Fibroblast of mammary gland (primary cell): Measurements from ENCODE around the gene ME3.
"Not testable (repeated sequence)": the region's sequence is repeated elsewhere in the genome, so short reads cannot be mapped to it uniquely, and the experiment has no call there.

Experiments
- DNase-seq: peaks from one replicate; pipeline ENCODE4 v3.0.0-alpha.2; 2010; ENCODE audit warnings: low read depth
- H3K4me3 ChIP-seq: 2 replicates; pipeline ENCODE4 v1.5.1; 2011; ENCODE audit warnings: low read depth, mild to moderate bottlenecking, low read length, moderate library complexity; ENCODE audit not compliant: control insufficient read depth
- TF ChIP-seq, protein P1 (sequence below): conservative IDR thresholded peaks from 2 replicates; pipeline ENCODE4 v1.5.1; 2011; ENCODE audit warnings: low read depth, low read length, inconsistent platforms; ENCODE audit not compliant: control insufficient read depth, insufficient read depth

Gene ME3

DNA sequence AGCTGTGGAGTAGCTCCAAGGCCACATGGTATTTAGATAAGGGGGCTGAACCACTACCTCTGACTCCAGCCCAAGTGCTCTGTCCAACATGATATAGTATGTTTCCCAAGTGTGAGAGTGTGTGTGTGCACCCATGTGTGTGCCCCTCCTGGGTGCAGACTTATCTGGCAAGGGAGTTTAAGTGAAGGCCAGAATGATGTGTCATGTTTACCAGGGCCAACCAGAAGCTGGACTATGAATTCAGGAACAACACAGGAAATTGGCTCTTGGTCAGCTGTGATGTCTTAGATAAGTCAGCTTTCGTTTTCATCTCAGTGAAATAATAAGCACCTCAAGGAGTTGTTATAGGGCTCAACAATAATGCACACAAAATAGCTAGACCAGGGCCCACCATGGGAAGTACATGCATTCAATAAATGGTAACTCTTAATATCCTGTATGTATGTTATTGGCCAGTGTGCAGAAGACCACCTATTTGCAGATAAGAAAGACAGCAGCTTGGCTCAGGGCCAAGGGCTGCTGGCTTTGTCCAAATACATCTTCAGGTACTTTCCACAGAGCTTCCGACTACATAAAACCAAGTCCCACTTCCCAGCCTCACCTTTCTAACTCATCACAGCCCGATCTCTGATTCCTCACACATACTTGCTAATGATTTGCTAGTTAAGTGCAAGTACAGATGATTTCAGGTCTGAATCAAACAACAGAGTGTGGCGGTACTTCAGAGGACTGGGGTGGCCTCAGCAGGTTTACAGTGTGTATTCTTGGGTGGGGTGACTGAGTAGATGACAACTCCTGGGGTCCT is 120.9 kb downstream of the ME3 start:
- TF ChIP-seq, protein P1, sequence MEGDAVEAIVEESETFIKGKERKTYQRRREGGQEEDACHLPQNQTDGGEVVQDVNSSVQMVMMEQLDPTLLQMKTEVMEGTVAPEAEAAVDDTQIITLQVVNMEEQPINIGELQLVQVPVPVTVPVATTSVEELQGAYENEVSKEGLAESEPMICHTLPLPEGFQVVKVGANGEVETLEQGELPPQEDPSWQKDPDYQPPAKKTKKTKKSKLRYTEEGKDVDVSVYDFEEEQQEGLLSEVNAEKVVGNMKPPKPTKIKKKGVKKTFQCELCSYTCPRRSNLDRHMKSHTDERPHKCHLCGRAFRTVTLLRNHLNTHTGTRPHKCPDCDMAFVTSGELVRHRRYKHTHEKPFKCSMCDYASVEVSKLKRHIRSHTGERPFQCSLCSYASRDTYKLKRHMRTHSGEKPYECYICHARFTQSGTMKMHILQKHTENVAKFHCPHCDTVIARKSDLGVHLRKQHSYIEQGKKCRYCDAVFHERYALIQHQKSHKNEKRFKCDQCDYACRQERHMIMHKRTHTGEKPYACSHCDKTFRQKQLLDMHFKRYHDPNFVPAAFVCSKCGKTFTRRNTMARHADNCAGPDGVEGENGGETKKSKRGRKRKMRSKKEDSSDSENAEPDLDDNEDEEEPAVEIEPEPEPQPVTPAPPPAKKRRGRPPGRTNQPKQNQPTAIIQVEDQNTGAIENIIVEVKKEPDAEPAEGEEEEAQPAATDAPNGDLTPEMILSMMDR: no peak
- H3K4me3 ChIP-seq: no peak overlapping the region
- peak; percentile 96 for DNase-seq

DNA sequence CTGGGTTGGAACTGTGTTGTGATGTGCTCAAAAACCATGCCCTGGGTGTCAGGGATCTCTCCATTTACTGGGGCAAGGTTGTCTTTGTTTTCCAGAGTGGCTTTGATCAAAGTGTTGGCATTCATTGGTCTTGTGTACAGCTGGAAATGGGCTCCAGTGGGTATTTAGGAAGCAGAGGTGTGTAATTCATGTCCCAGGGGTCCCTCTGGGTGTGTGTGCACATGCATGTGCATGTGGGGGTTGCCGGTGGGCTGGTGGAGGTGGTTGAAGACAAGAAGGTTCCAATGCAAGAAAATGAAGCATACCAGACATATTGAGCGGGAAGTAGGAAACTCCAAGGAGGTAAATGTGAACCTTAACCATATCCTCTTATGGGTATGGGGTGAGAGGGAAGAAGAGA is 121.7 kb downstream of the ME3 start:
- no peak for DNase-seq

DNA sequence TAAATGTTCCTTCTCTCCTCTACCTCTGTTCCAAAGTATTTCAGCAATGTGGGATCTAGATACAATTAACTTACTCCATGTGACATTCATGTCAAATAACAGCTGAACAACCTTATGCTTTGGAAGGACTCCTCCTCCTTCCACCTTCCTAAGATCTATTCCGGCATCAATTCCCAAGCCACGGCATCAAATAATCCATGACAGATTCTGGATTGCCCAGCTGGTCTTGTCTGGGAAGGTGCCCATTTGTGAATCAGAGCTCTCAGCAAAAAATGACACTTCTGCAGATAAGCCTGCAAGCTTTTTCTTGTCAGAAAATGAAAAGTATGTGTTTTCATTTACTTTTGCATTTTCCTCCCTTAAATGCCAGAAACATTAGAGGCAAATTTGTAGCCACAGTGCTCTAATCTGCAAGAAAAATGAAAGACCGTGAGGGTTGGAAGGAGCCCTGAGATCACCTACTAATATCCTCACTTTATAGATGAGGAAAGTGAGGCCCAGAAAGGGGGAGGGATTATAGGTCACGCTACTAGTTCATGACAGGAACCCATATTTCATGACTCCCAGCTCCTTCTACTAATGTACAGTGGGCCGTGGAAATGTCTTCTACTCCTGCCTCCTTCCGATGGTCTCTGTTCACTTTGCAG is 124.0 kb downstream of the ME3 start:
- TF ChIP-seq, protein P1: no peak
- DNase-seq: peak; percentile 64
- H3K4me3 ChIP-seq: no peak overlapping the region

More for the DNA sequence above, 121.7 kb downstream of the ME3 start:
- no peak overlapping the region for H3K4me3 ChIP-seq
- TF ChIP-seq, protein P1: no peak

DNA sequence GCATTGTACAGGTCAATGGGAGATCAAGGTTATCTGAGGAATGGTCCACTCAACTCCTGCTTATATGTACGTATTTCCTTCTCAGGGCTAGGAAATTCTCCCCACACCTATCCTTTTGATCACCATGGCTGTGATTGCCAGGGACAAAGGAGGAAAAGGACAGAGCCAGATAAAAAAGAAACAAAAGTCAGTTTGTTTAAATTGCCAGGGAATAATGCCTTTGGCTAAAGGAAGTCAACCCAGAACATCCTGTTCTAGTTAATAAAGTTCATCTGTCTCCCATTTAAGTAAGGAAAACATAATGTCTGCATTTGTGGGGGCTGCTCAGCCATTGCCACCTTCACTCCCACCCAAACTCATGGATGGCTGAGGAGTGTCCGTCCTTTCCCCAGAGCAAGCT is 124.7 kb downstream of the ME3 start:
- no peak for DNase-seq
- TF ChIP-seq, protein P1: no peak
- H3K4me3 ChIP-seq: no peak overlapping the region

DNA sequence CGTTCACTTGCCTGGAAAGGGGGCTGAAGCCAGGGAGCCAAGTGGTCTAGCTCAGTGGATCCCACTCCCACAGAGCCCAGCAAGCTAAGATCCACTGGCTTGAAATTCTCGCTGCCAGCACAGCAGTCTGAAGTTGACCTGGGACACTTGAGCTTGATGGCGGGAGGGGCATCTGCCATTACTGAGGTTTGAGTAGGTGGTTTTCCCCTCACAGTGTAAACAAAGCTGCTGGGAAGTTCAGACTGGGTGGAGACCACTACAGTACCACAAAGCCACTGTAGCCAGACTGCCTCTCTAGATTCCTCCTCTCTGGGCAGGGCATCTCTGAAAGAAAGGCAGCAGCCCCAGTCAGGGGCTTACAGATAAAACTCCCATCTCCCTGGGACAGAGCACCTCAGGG is 131.1 kb downstream of the ME3 start:
- DNase-seq, H3K4me3 ChIP-seq: not testable (repeated sequence)

DNA sequence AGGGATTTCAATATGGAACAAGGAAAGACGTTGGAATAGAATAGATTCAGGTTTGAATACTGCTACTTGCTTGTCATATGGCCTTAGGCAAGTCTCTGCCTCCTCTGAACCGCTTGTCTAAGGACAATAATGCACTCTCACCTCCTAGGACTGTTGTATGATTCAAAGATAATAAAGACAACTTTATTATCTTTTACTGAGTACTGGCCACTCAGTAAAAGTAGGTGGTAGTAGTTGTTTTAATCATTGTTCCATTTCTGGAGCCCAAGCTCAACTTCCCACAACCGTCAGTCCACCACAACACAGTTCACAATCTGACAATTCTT is 134.2 kb downstream of the ME3 start:
- no peak overlapping the region for H3K4me3 ChIP-seq
- no peak for DNase-seq
- TF ChIP-seq, protein P1: no peak

DNA sequence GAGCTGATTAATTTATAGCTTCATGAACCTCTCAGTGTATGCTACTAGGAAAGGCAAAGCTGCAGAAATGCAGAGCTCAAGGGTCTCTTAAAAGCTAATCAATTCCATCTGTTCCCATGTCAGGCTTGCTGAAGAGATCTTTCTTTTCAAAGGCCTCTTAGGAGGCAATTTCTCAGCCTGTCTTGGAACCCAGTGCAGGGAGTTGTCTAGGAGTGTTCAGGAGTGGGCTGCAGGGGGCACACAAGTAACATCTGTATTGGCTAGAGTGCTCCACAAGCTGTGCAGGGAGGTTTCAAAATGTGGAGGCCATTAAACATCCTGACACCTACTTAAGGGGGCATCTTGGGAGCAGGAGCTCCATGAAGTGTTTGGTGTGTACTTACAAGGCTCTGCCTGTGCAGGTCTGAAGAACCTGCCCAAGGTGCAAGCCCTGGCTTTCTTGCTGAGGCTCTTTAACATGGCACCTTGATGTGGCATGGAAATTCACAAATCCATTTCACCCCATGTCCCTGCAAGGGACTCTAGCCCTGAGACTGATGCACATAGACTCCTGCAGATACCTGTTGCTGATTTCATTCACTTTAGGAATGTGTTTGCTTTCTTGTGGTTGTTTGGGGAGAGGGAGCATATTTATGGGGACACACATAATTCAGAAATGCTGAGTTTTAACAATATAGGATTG is 134.7 kb downstream of the ME3 start:
- TF ChIP-seq, protein P1: peak; percentile 19
- DNase-seq: peak; percentile 28
- H3K4me3 ChIP-seq: no peak overlapping the region
